BJ (cell line): ENCODE results near the gene PHETA2. TPM values are rescaled to one million over a fixed set of nuclear protein-coding genes. Genes with fewer than 3 reads are reported as not detected.
A peak's percentile ranks its signal among the peaks of the same experiment; 100 is the strongest.
"Not testable (repeated sequence)": the region's sequence is repeated elsewhere in the genome, so short reads cannot be mapped to it uniquely, and the experiment has no call there.

ENCODE experiments used
- CTCF ChIA-PET: fragments of 350-600 bp; formaldehyde crosslinking; extraction: SDS; loops from one replicate; lab custom pipeline; 2021; ENCODE audit warnings: antibody characterized with exemption, inconsistent platforms; lab: Yijun Ruan, JAX
- POLR2A ChIA-PET: fragments of 300-600 bp; sonication (Branson Sonifier 250); formaldehyde crosslinking; extraction: SDS; loops from one replicate; lab custom pipeline; 2021; ENCODE audit warnings: antibody characterized with exemption; lab: Charles Lee
- DNase-seq: peaks from one replicate; pipeline ENCODE4 v3.0.0-alpha.2; 2011; ENCODE audit warnings: low read depth
- H3K27me3 ChIP-seq: 2 replicates; pipeline ENCODE4 v1.6.0; 2011; ENCODE audit warnings: low read length; ENCODE audit not compliant: control insufficient read depth, insufficient read depth
- H3K36me3 ChIP-seq: 2 replicates; pipeline ENCODE4 v1.5.1; 2011; ENCODE audit warnings: low read length; ENCODE audit not compliant: control insufficient read depth, insufficient read depth
- H3K4me3 ChIP-seq: 2 replicates; pipeline ENCODE4 v1.5.1; 2011; ENCODE audit warnings: low read depth, mild to moderate bottlenecking, control low read depth, low read length
- polyA plus RNA-seq: library from polyadenylated mRNA; depleted of rRNA; stranded (reverse); fragments of >200 nt; gene quantifications from 2 replicates; pipeline ENCODE4 v1.2.3, GENCODE V29; 2011
- TF ChIP-seq, protein P1 (sequence below): IDR thresholded peaks from 2 replicates; pipeline ENCODE4 v1.5.1; 2011; ENCODE audit warnings: low read depth, mild to moderate bottlenecking, control low read depth, inconsistent platforms, low read length, moderate library complexity; ENCODE audit not compliant: insufficient read depth

PHETA2 gene
- polyA plus RNA-seq, 1 experiment = 27.4 TPM

DNA sequence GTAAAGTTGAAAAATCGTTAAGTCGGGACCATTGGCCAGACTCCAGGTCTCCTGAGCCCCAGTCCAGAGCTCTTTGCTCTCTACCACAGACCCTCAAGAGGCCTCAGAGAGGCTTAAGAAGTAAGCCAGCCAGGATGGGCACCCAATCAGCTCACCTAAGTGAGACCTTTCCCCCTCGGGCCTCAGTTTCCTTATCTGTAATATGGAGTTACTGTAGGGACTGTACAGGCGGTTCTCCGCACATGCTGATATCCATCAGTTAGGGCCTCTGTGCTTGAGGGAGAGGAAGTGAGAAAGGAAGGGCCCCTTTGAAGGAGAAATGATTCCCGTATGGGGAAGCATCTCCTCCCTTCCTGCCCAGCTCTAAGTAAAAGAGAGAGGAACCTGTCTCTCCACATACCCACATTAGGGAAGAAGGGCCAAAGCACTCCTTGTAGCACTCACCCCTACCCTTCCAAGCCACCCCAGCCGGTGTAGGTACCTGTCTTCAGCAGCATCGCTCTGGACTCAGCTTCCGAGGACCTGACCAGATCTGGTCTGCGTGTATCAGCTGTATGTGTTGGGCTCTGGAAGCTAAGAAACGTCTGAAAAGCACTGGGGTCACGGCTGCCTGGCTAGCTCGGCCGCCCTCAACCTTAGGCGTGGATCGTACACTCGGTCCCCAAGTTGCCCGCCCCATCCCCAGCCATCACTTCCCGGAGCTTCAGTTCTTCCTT, 4.1 kb upstream of the PHETA2 start:
- DNase-seq = no peak
- Histone ChIP-seq H3K4me3 (peak overlapping the region; percentile 51), H3K27me3 (no peaks in the 10 kb centered on the region), H3K36me3 (peaks cover 4% of the 10 kb centered on the region)
- POLR2A ChIA-PET = no interaction called here
- CTCF ChIA-PET = interaction anchor here (0.6 to 1.3 kb wide), 5 partner anchors 10 to 293 kb away, joined by 3 to 4 read pairs (median 3); partner anchors contain the start of gene SMDT1
- TF ChIP-seq, protein P1, sequence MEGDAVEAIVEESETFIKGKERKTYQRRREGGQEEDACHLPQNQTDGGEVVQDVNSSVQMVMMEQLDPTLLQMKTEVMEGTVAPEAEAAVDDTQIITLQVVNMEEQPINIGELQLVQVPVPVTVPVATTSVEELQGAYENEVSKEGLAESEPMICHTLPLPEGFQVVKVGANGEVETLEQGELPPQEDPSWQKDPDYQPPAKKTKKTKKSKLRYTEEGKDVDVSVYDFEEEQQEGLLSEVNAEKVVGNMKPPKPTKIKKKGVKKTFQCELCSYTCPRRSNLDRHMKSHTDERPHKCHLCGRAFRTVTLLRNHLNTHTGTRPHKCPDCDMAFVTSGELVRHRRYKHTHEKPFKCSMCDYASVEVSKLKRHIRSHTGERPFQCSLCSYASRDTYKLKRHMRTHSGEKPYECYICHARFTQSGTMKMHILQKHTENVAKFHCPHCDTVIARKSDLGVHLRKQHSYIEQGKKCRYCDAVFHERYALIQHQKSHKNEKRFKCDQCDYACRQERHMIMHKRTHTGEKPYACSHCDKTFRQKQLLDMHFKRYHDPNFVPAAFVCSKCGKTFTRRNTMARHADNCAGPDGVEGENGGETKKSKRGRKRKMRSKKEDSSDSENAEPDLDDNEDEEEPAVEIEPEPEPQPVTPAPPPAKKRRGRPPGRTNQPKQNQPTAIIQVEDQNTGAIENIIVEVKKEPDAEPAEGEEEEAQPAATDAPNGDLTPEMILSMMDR = no peak

DNA sequence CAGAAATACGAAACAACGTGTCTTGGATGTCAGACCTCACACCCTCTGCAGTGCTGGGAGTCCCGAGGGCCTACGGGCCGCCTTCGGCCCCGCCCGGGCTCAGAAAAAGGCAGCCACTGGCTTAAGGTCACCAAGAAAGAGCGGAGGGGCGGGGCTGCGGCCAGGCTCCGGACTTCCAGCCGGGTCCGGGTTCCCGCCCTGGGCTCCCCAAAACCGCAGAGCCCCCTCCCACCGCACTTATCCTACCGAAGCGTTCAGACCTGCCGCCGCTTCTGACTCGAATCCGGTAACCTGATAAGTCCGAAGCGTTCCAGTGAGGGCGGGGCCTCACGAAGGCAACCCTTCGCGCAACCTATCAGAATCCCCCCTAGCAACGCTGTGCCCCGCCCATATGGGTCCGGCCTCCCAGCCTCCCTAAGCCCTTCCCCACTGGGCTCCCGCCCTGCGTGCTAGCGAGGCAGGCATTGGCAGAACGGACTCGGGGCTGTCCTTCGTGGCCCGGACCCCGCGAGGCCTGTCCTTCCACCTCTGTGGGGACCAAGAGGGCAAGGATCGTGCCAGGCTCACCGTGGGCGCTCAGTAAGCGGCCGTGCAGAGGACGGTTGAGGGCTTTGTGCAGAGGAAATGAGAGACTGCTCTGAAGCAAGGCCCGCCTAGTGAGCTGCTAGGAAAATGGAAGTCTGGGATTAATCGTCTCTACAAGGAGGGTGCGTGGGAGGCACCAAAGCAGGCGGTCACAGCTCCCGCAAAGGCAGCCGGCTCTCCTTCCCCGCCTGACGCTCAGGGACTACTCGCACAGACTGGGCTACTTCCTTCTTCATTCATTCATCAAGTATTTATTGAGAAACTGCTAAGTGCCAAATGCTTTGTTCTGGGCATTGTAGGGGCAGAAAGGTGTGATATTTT, 3.3 kb upstream of the PHETA2 start, which contains the start of gene NAGA:
NAGA (minus strand) TSS at position 296 of the 906 bp plus-strand sequence. CDS start 515 bp downstream, outside the sequence.
- Histone ChIP-seq H3K4me3 (peak within 1 kb of the TSS; percentile 51), H3K36me3 (peaks cover 6% of the 10 kb centered on the region), H3K27me3 (no peaks in the 10 kb centered on the region)
- peak; percentile 79 for DNase-seq
- ChIA-PET POLR2A (no interaction called here), CTCF (interaction anchor here (0.7 to 1.3 kb wide), 4 partner anchors 9 to 104 kb away, joined by 3 to 4 read pairs (median 3); partner anchors contain the start of gene SMDT1)
- TF ChIP-seq, protein P1 = no peak

GRCh38 chr22:42071508-42071907, 2.5 kb upstream of the PHETA2 start:
- POLR2A ChIA-PET, DNase-seq, H3K4me3 ChIP-seq, H3K36me3 ChIP-seq, H3K27me3 ChIP-seq: not testable (repeated sequence)
- CTCF ChIA-PET = interaction anchor here (0.6 kb wide), 1 partner anchor 115 kb away, joined by 3 read pairs; no protein-coding TSS in a partner anchor

DNA sequence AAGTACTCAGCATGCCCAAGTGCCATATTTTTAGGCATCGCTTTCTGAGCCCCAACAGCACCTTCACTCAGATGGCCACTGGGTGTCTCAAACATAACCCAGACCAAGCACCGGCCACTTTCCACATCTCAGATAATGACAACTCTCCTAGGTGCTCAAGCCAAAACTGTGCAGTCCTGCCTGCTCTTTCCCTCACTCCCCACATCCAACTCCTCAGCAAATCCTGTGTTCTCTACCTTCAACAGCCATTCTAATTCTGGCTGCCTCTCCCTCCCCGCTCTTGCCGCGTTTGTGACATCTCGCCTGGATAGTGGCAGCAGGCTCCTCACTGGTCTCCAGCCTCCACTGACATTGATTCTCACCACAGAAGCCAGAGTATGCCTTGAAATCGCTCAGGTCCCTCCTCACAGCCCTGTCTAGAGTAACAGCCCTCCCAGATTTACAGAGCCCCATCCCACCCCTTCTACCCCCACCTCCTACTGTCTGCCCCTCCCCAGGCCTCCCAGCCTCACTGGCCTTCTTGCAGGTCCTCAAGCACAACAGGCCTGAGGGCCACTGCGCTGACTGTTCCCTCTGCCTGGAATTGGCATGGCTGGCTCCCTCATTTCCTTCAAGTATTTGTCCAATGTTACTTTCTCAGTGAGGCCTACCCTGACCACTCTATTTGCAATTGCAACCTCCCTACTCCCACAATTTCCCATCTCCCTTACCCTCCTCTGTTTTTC, 1.3 kb upstream of the PHETA2 start:
- POLR2A ChIA-PET = no interaction called here
- DNase-seq = no peak
- peaks cover 9% of the 10 kb centered on the region for H3K36me3 ChIP-seq
- TF ChIP-seq, protein P1 = no peak
- CTCF ChIA-PET = no interaction called here
- no peak overlapping the region for H3K4me3 ChIP-seq
- no peaks in the 10 kb centered on the region for H3K27me3 ChIP-seq

DNA sequence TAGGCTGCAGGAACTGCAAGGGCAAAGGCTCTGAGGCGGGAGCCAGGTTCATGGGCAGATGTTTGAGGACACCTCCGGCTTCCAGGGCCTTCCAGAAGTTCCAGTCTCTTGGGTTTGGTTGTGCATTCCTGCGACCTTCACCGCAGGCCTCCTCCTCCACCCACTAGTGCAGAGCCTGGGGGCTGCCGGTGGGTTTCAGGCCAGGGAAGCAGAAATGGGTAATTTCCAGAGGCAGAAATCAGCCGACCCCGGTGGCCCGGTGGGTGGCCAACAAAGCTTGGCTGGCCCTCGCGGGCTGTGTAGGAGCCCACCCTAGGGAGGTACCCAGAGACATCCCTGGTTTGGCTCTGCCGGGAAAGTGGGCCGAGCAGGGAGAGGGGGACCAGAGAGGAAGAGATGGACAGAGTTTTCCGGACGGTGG, 417 bp upstream of the PHETA2 start:
- CTCF ChIA-PET = interaction anchor here (0.6 to 1.7 kb wide), 2 partner anchors 12 to 242 kb away, joined by 3 to 4 read pairs; no protein-coding TSS in a partner anchor
- Histone ChIP-seq H3K4me3 (peak overlapping the region; percentile 82), H3K36me3 (peaks cover 12% of the 10 kb centered on the region), H3K27me3 (no peaks in the 10 kb centered on the region)
- TF ChIP-seq, protein P1 = no peak
- POLR2A ChIA-PET = no interaction called here
- DNase-seq = no peak
